T-helper 17 cell (primary cell): ENCODE results near the gene TMEM30A. TPM values are rescaled to one million over a fixed set of nuclear protein-coding genes. Genes with fewer than 3 reads are reported as not detected.

ENCODE experiments used
- ATAC-seq: fragments of 150-1000 bp; cut with Tn5 transposase; 2 replicates; pipeline ENCODE4 v1.10.0; 2021; ENCODE audit warnings: mild to moderate bottlenecking, moderate library complexity
- DNase-seq, 3 donors: peaks; one replicate each; pipeline versions ENCODE4 v3.0.0 to v3.0.0-alpha.2; 2020 to 2021
- H3K9me3 ChIP-seq: one replicate; pipeline ENCODE4 v1.7.0; 2013; ENCODE audit warnings: low read length, mild to moderate bottlenecking; ENCODE audit not compliant: control insufficient read depth, poor library complexity, severe bottlenecking
- H3K27ac Mint-ChIP-seq: one replicate; pipeline ENCODE4 v1.8.0; 2022; ENCODE audit warnings: mild to moderate bottlenecking, moderate library complexity, mixed read lengths
- H3K27me3 Mint-ChIP-seq: one replicate; pipeline ENCODE4 v1.8.0; 2022; ENCODE audit warnings: mixed read lengths
- H3K36me3 Mint-ChIP-seq: one replicate; pipeline ENCODE4 v1.8.0; 2022; ENCODE audit warnings: low read depth, mixed read lengths
- H3K4me1 Mint-ChIP-seq: one replicate; pipeline ENCODE4 v1.8.0; 2022; ENCODE audit warnings: mild to moderate bottlenecking, mixed read lengths
- H3K4me3 Mint-ChIP-seq: one replicate; pipeline ENCODE4 v1.8.0; 2022; ENCODE audit warnings: mild to moderate bottlenecking, moderate library complexity, mixed read lengths
- total RNA-seq, 4 donors: library from RNA in 2 of 4; stranded (reverse) in 2 of 4; gene quantifications; one replicate each; pipeline ENCODE4 v1.2.3 and lab custom pipeline; 2022 to 2026

Gene TMEM30A
- total RNA-seq, 2 donors from 2014 or later = 36.5 to 43.6 TPM

- Mint-ChIP-seq H3K27me3 (no peaks in the 10 kb centered on the region), H3K27ac (peak overlapping the region; percentile 79)
Observed at GRCh38 chr6:75236630-75237029, 48.0 kb downstream of the TMEM30A start.

GRCh38 chr6:75235271-75235670 lies 49.3 kb downstream of the TMEM30A start:
- H3K9me3 ChIP-seq = no peaks in the 10 kb centered on the region
- peaks cover 3% of the 10 kb centered on the region for H3K4me1 Mint-ChIP-seq
- H3K4me3 Mint-ChIP-seq = no peak overlapping the region
- H3K36me3 Mint-ChIP-seq = peaks cover 5% of the 10 kb centered on the region
- no peak for DNase-seq
- ATAC-seq = no peak
- H3K27ac Mint-ChIP-seq = peak overlapping the region; percentile 79
- no peaks in the 10 kb centered on the region for H3K27me3 Mint-ChIP-seq

More at GRCh38 chr6:75236630-75237029, 48.0 kb downstream of the TMEM30A start:
- peaks cover 5% of the 10 kb centered on the region for H3K36me3 Mint-ChIP-seq
- no peaks in the 10 kb centered on the region for H3K9me3 ChIP-seq
- peaks cover 9% of the 10 kb centered on the region for H3K4me1 Mint-ChIP-seq
- H3K4me3 Mint-ChIP-seq = no peak overlapping the region
- no peak for DNase-seq
- no peak for ATAC-seq

- Mint-ChIP-seq H3K4me1 (peaks cover 3% of the 10 kb centered on the region), H3K27ac (peak overlapping the region; percentile 70), H3K27me3 (no peaks in the 10 kb centered on the region), H3K36me3 (peaks cover 5% of the 10 kb centered on the region), H3K4me3 (no peak overlapping the region)
- H3K9me3 ChIP-seq = no peaks in the 10 kb centered on the region
- DNase-seq (no peak), ATAC-seq (no peak)
Observed at GRCh38 chr6:75234126-75234865, 50.3 kb downstream of the TMEM30A start.

- ATAC-seq (no peak), DNase-seq (no peak)
- Mint-ChIP-seq H3K4me1 (peaks cover 3% of the 10 kb centered on the region), H3K4me3 (no peak overlapping the region), H3K36me3 (peaks cover 5% of the 10 kb centered on the region), H3K27ac (no peak overlapping the region), H3K27me3 (no peaks in the 10 kb centered on the region)
- no peaks in the 10 kb centered on the region for H3K9me3 ChIP-seq
Observed at GRCh38 chr6:75233092-75233615, 51.4 kb downstream of the TMEM30A start.

GRCh38 chr6:75230484-75231325 lies 53.9 kb downstream of the TMEM30A start:
- no peaks in the 10 kb centered on the region for H3K9me3 ChIP-seq
- Mint-ChIP-seq H3K36me3 (no peaks in the 10 kb centered on the region), H3K4me1 (peaks cover 5% of the 10 kb centered on the region), H3K4me3 (no peak overlapping the region), H3K27ac (no peak overlapping the region), H3K27me3 (no peaks in the 10 kb centered on the region)
- no peak for DNase-seq
- ATAC-seq = no peak

- DNase-seq = no peak
- Mint-ChIP-seq H3K36me3 (peaks cover 3% of the 10 kb centered on the region), H3K4me1 (peaks cover 2% of the 10 kb centered on the region), H3K4me3 (no peak overlapping the region), H3K27ac (no peak overlapping the region), H3K27me3 (peaks cover 42% of the 10 kb centered on the region)
- no peak for ATAC-seq
- no peaks in the 10 kb centered on the region for H3K9me3 ChIP-seq
Observed at GRCh38 chr6:75224303-75224926, 60.2 kb downstream of the TMEM30A start.

GRCh38 chr6:75223428-75223827 lies 61.2 kb downstream of the TMEM30A start:
- no peak overlapping the region for H3K4me3 Mint-ChIP-seq
- DNase-seq (no peak), ATAC-seq (no peak)
- no peaks in the 10 kb centered on the region for H3K9me3 ChIP-seq
- peaks cover 3% of the 10 kb centered on the region for H3K36me3 Mint-ChIP-seq
- peaks cover 2% of the 10 kb centered on the region for H3K4me1 Mint-ChIP-seq
- H3K27ac Mint-ChIP-seq = no peak overlapping the region
- H3K27me3 Mint-ChIP-seq = peaks cover 49% of the 10 kb centered on the region

GRCh38 chr6:75222261-75222660 lies 62.3 kb downstream of the TMEM30A start:
- Mint-ChIP-seq H3K4me1 (no peaks in the 10 kb centered on the region), H3K36me3 (peaks cover 3% of the 10 kb centered on the region), H3K27me3 (peaks cover 60% of the 10 kb centered on the region), H3K27ac (no peak overlapping the region), H3K4me3 (no peak overlapping the region)
- ATAC-seq (no peak), DNase-seq (no peak)
- H3K9me3 ChIP-seq = no peaks in the 10 kb centered on the region

GRCh38 chr6:75221116-75221515 lies 63.5 kb downstream of the TMEM30A start:
- ATAC-seq = no peak
- no peak overlapping the region for H3K27ac Mint-ChIP-seq
- H3K27me3 Mint-ChIP-seq = peaks cover 71% of the 10 kb centered on the region
- no peaks in the 10 kb centered on the region for H3K4me1 Mint-ChIP-seq
- DNase-seq = no peak
- H3K4me3 Mint-ChIP-seq = no peak overlapping the region
- H3K9me3 ChIP-seq = no peaks in the 10 kb centered on the region
- H3K36me3 Mint-ChIP-seq = peaks cover 3% of the 10 kb centered on the region

- Mint-ChIP-seq H3K36me3 (peaks cover 3% of the 10 kb centered on the region), H3K4me1 (no peaks in the 10 kb centered on the region), H3K4me3 (no peak overlapping the region), H3K27me3 (peaks cover 79% of the 10 kb centered on the region), H3K27ac (no peak overlapping the region)
- H3K9me3 ChIP-seq = no peaks in the 10 kb centered on the region
- ATAC-seq (no peak), DNase-seq (no peak)
Observed at GRCh38 chr6:75220357-75220756, 64.2 kb downstream of the TMEM30A start.

GRCh38 chr6:75219263-75219662 lies 65.3 kb downstream of the TMEM30A start:
- no peak overlapping the region for H3K27ac Mint-ChIP-seq
- H3K36me3 Mint-ChIP-seq = peaks cover 3% of the 10 kb centered on the region
- peaks cover 73% of the 10 kb centered on the region for H3K27me3 Mint-ChIP-seq
- H3K4me3 Mint-ChIP-seq = no peak overlapping the region
- no peaks in the 10 kb centered on the region for H3K4me1 Mint-ChIP-seq
- ATAC-seq (no peak), DNase-seq (no peak)
- H3K9me3 ChIP-seq = no peaks in the 10 kb centered on the region

- no peaks in the 10 kb centered on the region for H3K36me3 Mint-ChIP-seq
- no peak for ATAC-seq
- H3K4me1 Mint-ChIP-seq = no peaks in the 10 kb centered on the region
- no peak for DNase-seq
- no peak overlapping the region for H3K27ac Mint-ChIP-seq
- H3K27me3 Mint-ChIP-seq = peaks cover 60% of the 10 kb centered on the region
- H3K4me3 Mint-ChIP-seq = no peak overlapping the region
- H3K9me3 ChIP-seq = no peaks in the 10 kb centered on the region
Observed at GRCh38 chr6:75217193-75217592, 67.4 kb downstream of the TMEM30A start.

- ATAC-seq = no peak
- no peaks in the 10 kb centered on the region for H3K36me3 Mint-ChIP-seq
- H3K27me3 Mint-ChIP-seq = peaks cover 71% of the 10 kb centered on the region
- H3K27ac Mint-ChIP-seq = no peak overlapping the region
- no peaks in the 10 kb centered on the region for H3K9me3 ChIP-seq
- no peak overlapping the region for H3K4me3 Mint-ChIP-seq
- no peaks in the 10 kb centered on the region for H3K4me1 Mint-ChIP-seq
- no peak for DNase-seq
Observed at GRCh38 chr6:75215291-75215690, 69.3 kb downstream of the TMEM30A start.
